Ishikawa (cell line): ENCODE measurements around the gene KRTAP1-1.

Source experiments
- CEBPB ChIP-seq: IDR thresholded peaks from 2 replicates; pipeline ENCODE4 v1.6.1; 2012
- CREB1 ChIP-seq: IDR thresholded peaks from 2 replicates; pipeline ENCODE4 v1.6.1; 2012; ENCODE audit warnings: low read depth
- EGR1 ChIP-seq: IDR thresholded peaks from 2 replicates; pipeline ENCODE4 v1.6.1; 2012
- EP300 ChIP-seq: IDR thresholded peaks from 2 replicates; pipeline ENCODE4 v1.6.1; 2012; ENCODE audit warnings: borderline replicate concordance
- FOXM1 ChIP-seq: IDR thresholded peaks from 2 replicates; pipeline ENCODE4 v1.6.1; 2012; ENCODE audit warnings: low read depth, borderline replicate concordance
- NFIC ChIP-seq: IDR thresholded peaks from 2 replicates; pipeline ENCODE4 v1.6.1; 2012
- RAD21 ChIP-seq: IDR thresholded peaks from 2 replicates; pipeline ENCODE4 v1.6.1; 2012; ENCODE audit warnings: low read depth
- TAF1 ChIP-seq: IDR thresholded peaks from 2 replicates; pipeline ENCODE4 v1.6.1; 2012; ENCODE audit warnings: low read depth, mild to moderate bottlenecking
- TCF12 ChIP-seq: IDR thresholded peaks from 2 replicates; pipeline ENCODE4 v1.6.1; 2012; ENCODE audit warnings: low read depth
- TEAD4 ChIP-seq: IDR thresholded peaks from 2 replicates; pipeline ENCODE4 v1.6.1; 2012
- USF1 ChIP-seq: IDR thresholded peaks from 2 replicates; pipeline ENCODE4 v1.6.1; 2012
- YY1 ChIP-seq: IDR thresholded peaks from 2 replicates; pipeline ENCODE4 v1.6.1; 2012; ENCODE audit warnings: low read depth
- ZBTB7A ChIP-seq: IDR thresholded peaks from 2 replicates; pipeline ENCODE4 v1.6.1; 2012; ENCODE audit warnings: low read depth
- TF ChIP-seq, protein P1 (sequence below): IDR thresholded peaks from 2 replicates; pipeline ENCODE4 v1.6.1; 2012; ENCODE audit warnings: low read depth, mild to moderate bottlenecking
- TF ChIP-seq, protein P2 (sequence below): IDR thresholded peaks from 2 replicates; pipeline ENCODE4 v1.6.1; 2012

The KRTAP1-1 gene

DNA sequence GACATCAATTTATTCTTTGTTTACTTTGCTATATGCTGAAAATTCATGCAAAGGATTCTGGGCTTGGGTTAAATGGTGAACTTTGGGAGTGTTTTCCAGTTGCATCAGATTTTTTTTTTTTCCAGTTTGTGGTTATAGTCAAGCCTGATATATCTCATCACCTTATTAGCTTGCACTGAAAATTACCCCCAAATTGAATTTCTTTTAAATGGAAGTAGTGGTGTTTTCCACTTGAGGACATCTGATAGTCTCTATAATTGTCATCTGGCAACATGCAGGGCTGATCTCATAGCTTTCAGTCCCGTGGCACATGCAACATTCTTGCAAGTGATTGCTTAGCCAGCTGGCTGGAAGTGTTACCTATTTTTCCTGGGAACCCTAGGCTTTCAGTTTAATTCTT, 27.6 kb downstream of the KRTAP1-1 start:
- TF ChIP-seq TCF12 (no peak), USF1 (no peak), TEAD4 (no peak), CREB1 (no peak), NFIC (no peak), TAF1 (no peak), ZBTB7A (no peak), YY1 (no peak), RAD21 (no peak), EGR1 (no peak), CEBPB (no peak), FOXM1 (no peak), EP300 (no peak)
- TF ChIP-seq, protein P1, sequence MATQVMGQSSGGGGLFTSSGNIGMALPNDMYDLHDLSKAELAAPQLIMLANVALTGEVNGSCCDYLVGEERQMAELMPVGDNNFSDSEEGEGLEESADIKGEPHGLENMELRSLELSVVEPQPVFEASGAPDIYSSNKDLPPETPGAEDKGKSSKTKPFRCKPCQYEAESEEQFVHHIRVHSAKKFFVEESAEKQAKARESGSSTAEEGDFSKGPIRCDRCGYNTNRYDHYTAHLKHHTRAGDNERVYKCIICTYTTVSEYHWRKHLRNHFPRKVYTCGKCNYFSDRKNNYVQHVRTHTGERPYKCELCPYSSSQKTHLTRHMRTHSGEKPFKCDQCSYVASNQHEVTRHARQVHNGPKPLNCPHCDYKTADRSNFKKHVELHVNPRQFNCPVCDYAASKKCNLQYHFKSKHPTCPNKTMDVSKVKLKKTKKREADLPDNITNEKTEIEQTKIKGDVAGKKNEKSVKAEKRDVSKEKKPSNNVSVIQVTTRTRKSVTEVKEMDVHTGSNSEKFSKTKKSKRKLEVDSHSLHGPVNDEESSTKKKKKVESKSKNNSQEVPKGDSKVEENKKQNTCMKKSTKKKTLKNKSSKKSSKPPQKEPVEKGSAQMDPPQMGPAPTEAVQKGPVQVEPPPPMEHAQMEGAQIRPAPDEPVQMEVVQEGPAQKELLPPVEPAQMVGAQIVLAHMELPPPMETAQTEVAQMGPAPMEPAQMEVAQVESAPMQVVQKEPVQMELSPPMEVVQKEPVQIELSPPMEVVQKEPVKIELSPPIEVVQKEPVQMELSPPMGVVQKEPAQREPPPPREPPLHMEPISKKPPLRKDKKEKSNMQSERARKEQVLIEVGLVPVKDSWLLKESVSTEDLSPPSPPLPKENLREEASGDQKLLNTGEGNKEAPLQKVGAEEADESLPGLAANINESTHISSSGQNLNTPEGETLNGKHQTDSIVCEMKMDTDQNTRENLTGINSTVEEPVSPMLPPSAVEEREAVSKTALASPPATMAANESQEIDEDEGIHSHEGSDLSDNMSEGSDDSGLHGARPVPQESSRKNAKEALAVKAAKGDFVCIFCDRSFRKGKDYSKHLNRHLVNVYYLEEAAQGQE, result no peak
- TF ChIP-seq, protein P2, sequence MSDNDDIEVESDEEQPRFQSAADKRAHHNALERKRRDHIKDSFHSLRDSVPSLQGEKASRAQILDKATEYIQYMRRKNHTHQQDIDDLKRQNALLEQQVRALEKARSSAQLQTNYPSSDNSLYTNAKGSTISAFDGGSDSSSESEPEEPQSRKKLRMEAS, result no peak

GRCh38 chr17:41013181-41013580, 28.1 kb downstream of the KRTAP1-1 start:
- TF ChIP-seq EP300 (no peak), TAF1 (no peak)

GRCh38 chr17:41012326-41013120, 28.7 kb downstream of the KRTAP1-1 start:
- TF ChIP-seq TCF12, result no peak
- no peak for TF ChIP-seq YY1
- no peak for TF ChIP-seq RAD21
- no peak for TF ChIP-seq NFIC
- no peak for TF ChIP-seq TAF1
- TF ChIP-seq EGR1, result no peak
- TF ChIP-seq CREB1, result no peak
- TF ChIP-seq USF1, result no peak
- TF ChIP-seq, protein P2, result no peak
- no peak for TF ChIP-seq FOXM1
- TF ChIP-seq CEBPB, result no peak
- TF ChIP-seq, protein P1, result no peak
- TF ChIP-seq TEAD4, result no peak
- no peak for TF ChIP-seq ZBTB7A
- TF ChIP-seq EP300, result no peak

- TF ChIP-seq, protein P2, result no peak
- TF ChIP-seq TEAD4, result no peak
- no peak for TF ChIP-seq EGR1
- TF ChIP-seq, protein P1, result no peak
- TF ChIP-seq YY1, result no peak
- no peak for TF ChIP-seq ZBTB7A
- no peak for TF ChIP-seq FOXM1
- no peak for TF ChIP-seq CREB1
- no peak for TF ChIP-seq EP300
- no peak for TF ChIP-seq TCF12
These were observed 30.8 kb downstream of the KRTAP1-1 start for GRCh38 chr17:41010441-41010840.

- TF ChIP-seq RAD21 (no peak), FOXM1 (no peak)
These were observed 31.3 kb downstream of the KRTAP1-1 start for GRCh38 chr17:41009936-41010335.
